GM06990 (cell line): ENCODE results near the gene FANCE.

Experiments
- DNase-seq: peaks from one replicate; pipeline ENCODE4 v3.0.0-alpha.2; 2011; ENCODE audit not compliant: insufficient read length; ENCODE audit errors: extremely low read depth
- H3K27me3 ChIP-seq: replicated peaks from 2 replicates; pipeline ENCODE4 v1.6.0; 2011; ENCODE audit warnings: low read length; ENCODE audit not compliant: control insufficient read depth, insufficient read depth
- H3K36me3 ChIP-seq: 2 replicates; pipeline ENCODE4 v1.5.1; 2011; ENCODE audit warnings: low read length; ENCODE audit not compliant: control insufficient read depth, insufficient read depth
- H3K4me3 ChIP-seq: replicated peaks from 2 replicates; pipeline ENCODE4 v1.5.1; 2011; ENCODE audit warnings: low read depth, mild to moderate bottlenecking, control low read depth, low read length
- CTCF ChIP-seq: IDR thresholded peaks from 2 replicates; pipeline ENCODE4 v1.5.1; 2011; ENCODE audit warnings: low read length, control low read depth, mild to moderate bottlenecking, inconsistent platforms; ENCODE audit not compliant: insufficient read depth, poor library complexity, severe bottlenecking

The FANCE gene

GRCh38 chr6:35485402-35485877 lies 33.3 kb downstream of the FANCE start:
- no peak for DNase-seq

GRCh38 chr6:35486005-35486925 lies 34.1 kb downstream of the FANCE start:
- Histone ChIP-seq H3K36me3 (no peaks in the 10 kb centered on the region), H3K27me3 (peaks cover 3% of the 10 kb centered on the region), H3K4me3 (no peak overlapping the region)
- no peak for TF ChIP-seq CTCF
- DNase-seq = no peak

More at GRCh38 chr6:35485402-35485877, 33.3 kb downstream of the FANCE start:
- Histone ChIP-seq H3K4me3 (no peak overlapping the region), H3K36me3 (no peaks in the 10 kb centered on the region), H3K27me3 (peaks cover 2% of the 10 kb centered on the region)
- no peak for TF ChIP-seq CTCF

GRCh38 chr6:35487658-35488516 lies 35.7 kb downstream of the FANCE start:
- Histone ChIP-seq H3K36me3 (no peaks in the 10 kb centered on the region), H3K4me3 (no peak overlapping the region), H3K27me3 (peaks cover 5% of the 10 kb centered on the region)
- no peak for DNase-seq
- no peak for TF ChIP-seq CTCF

GRCh38 chr6:35488517-35488862 lies 36.4 kb downstream of the FANCE start:
- H3K27me3 ChIP-seq = peaks cover 5% of the 10 kb centered on the region
- no peaks in the 10 kb centered on the region for H3K36me3 ChIP-seq
- no peak overlapping the region for H3K4me3 ChIP-seq
- no peak for DNase-seq
- TF ChIP-seq CTCF = no peak

GRCh38 chr6:35489066-35489465 lies 36.9 kb downstream of the FANCE start:
- H3K4me3 ChIP-seq = no peak overlapping the region
- no peaks in the 10 kb centered on the region for H3K36me3 ChIP-seq
- no peak for TF ChIP-seq CTCF
- no peak for DNase-seq
- peaks cover 5% of the 10 kb centered on the region for H3K27me3 ChIP-seq
